GM23338 (cell line): ENCODE results near the gene SLC37A1. TPM values are rescaled to one million over a fixed set of nuclear protein-coding genes. Genes with fewer than 3 reads are reported as not detected.

Source experiments
- ATAC-seq: fragments of 200-7000 bp; cut with Tn5 transposase; 3 replicates; pipeline ENCODE4 v1.9.1; 2020
- DNase-seq: peaks from one replicate; pipeline ENCODE4 v3.0.0-alpha.2; 2015; ENCODE audit warnings: low spot score
- H2AFZ ChIP-seq: fragments of 200-600 bp; sonication (generic); 2 replicates; pipeline ENCODE4 v1.8.0; 2016; ENCODE audit warnings: antibody characterized with exemption, mild to moderate bottlenecking, moderate library complexity
- H3F3A ChIP-seq: fragments of 200-600 bp; sonication (generic); replicated peaks from 2 replicates; pipeline ENCODE4 v1.8.0; 2017; ENCODE audit warnings: antibody characterized with exemption, mixed run types, low read depth
- H3K27ac ChIP-seq: fragments of 200-600 bp; sonication (generic); 2 replicates; pipeline ENCODE4 v1.6.1; 2016; ENCODE audit warnings: low read depth
- H3K27me3 ChIP-seq: fragments of 200-600 bp; sonication (generic); 2 replicates; pipeline ENCODE4 v1.8.0; 2016; ENCODE audit warnings: mild to moderate bottlenecking, mixed run types, moderate library complexity; ENCODE audit not compliant: insufficient read depth
- H3K36me3 ChIP-seq: fragments of 200-600 bp; sonication (generic); 2 replicates; pipeline ENCODE4 v1.8.0; 2016; ENCODE audit warnings: mild to moderate bottlenecking; ENCODE audit not compliant: insufficient read depth
- H3K4me1 ChIP-seq: fragments of 200-600 bp; sonication (generic); 2 replicates; pipeline ENCODE4 v1.8.0; 2016; ENCODE audit warnings: mild to moderate bottlenecking, moderate library complexity; ENCODE audit not compliant: insufficient read depth
- H3K4me2 ChIP-seq: fragments of 200-600 bp; sonication (generic); 2 replicates; pipeline ENCODE4 v1.7.1; 2017; ENCODE audit warnings: mixed run types
- H3K4me3 ChIP-seq: fragments of 200-600 bp; sonication (generic); 2 replicates; pipeline ENCODE4 v1.6.1; 2016; ENCODE audit warnings: mixed run types
- H3K79me2 ChIP-seq: fragments of 200-600 bp; sonication (generic); replicated peaks from 2 replicates; pipeline ENCODE4 v1.8.0; 2017; ENCODE audit warnings: mild to moderate bottlenecking; ENCODE audit not compliant: insufficient read depth
- H3K9me2 ChIP-seq: fragments of 200-600 bp; sonication (generic); 2 replicates; pipeline ENCODE4 v1.8.0; 2017; ENCODE audit not compliant: insufficient read depth
- H4K20me1 ChIP-seq: fragments of 200-600 bp; sonication (generic); replicated peaks from 2 replicates; pipeline ENCODE4 v1.8.0; 2017; ENCODE audit warnings: mild to moderate bottlenecking; ENCODE audit not compliant: insufficient read depth
- H3K27ac Mint-ChIP-seq: 2 replicates; pipeline ENCODE4 v1.8.0; 2020; ENCODE audit warnings: inconsistent platforms, mild to moderate bottlenecking, moderate library complexity, mixed read lengths
- H3K27me3 Mint-ChIP-seq: 3 replicates; pipeline ENCODE4 v1.8.0; 2022; ENCODE audit warnings: low read depth, mild to moderate bottlenecking, moderate library complexity, mixed read lengths, inconsistent platforms; ENCODE audit not compliant: insufficient read depth, poor library complexity
- H3K36me3 Mint-ChIP-seq: 3 replicates; pipeline ENCODE4 v1.8.0; 2021; ENCODE audit warnings: low read depth, mild to moderate bottlenecking, inconsistent platforms, moderate library complexity, mixed read lengths
- H3K4me1 Mint-ChIP-seq: 3 replicates; pipeline ENCODE4 v1.8.0; 2020; ENCODE audit warnings: mild to moderate bottlenecking, inconsistent platforms, mixed read lengths
- H3K4me3 Mint-ChIP-seq: 3 replicates; pipeline ENCODE4 v1.8.0; 2021; ENCODE audit warnings: moderate library complexity, mild to moderate bottlenecking, inconsistent platforms, mixed read lengths
- H3K9me3 Mint-ChIP-seq: 3 replicates; pipeline ENCODE4 v1.8.0; 2020; ENCODE audit warnings: moderate library complexity, mild to moderate bottlenecking, inconsistent platforms, mixed read lengths
- CREB1 ChIP-seq: fragments of 250-450 bp; sonication (Bioruptor Pico); IDR thresholded peaks from 2 replicates; pipeline ENCODE4 v1.5.0; 2020; ENCODE audit warnings: low read depth, mild to moderate bottlenecking, moderate library complexity
- CTCF ChIP-seq, 2 experiments: fragments of 200-600 bp in 1 of 2; sonication (generic) in 1 of 2; conservative IDR thresholded peaks; 2 replicates each; pipeline versions ENCODE4 v1.5.1 to v1.6.1; 2016 to 2017; ENCODE audit warnings: antibody characterized with exemption in 2 of 2, low read depth in 2 of 2, mild to moderate bottlenecking in 2 of 2, moderate library complexity in 1 of 2
- EZH2phosphoT487 ChIP-seq: fragments of 200-600 bp; sonication (generic); IDR thresholded peaks from one replicate; pipeline ENCODE4 v1.8.1; 2018; ENCODE audit warnings: antibody characterized with exemption; ENCODE audit not compliant: unreplicated experiment
- NANOG ChIP-seq: IDR thresholded peaks from 2 replicates; pipeline ENCODE4 v1.6.1; 2016; ENCODE audit warnings: antibody characterized with exemption, borderline replicate concordance
- POLR2AphosphoS5 ChIP-seq: IDR thresholded peaks from 2 replicates; pipeline ENCODE4 v1.6.1; 2016; ENCODE audit warnings: antibody characterized with exemption, low read depth
- REST ChIP-seq: IDR thresholded peaks from one replicate; pipeline ENCODE4 v1.6.1; 2018; ENCODE audit warnings: antibody characterized with exemption; ENCODE audit not compliant: unreplicated experiment
- STAT1 ChIP-seq: IDR thresholded peaks from one replicate; pipeline ENCODE4 v1.6.1; 2016; ENCODE audit warnings: antibody characterized with exemption; ENCODE audit not compliant: unreplicated experiment
- ZNF114 ChIP-seq: fragments of 250-450 bp; sonication (Bioruptor Pico); IDR thresholded peaks from 2 replicates; pipeline ENCODE4 v1.5.0; 2020; ENCODE audit warnings: mild to moderate bottlenecking, moderate library complexity
- ZNF331 ChIP-seq: fragments of 250-450 bp; sonication (Bioruptor Pico); IDR thresholded peaks from 2 replicates; pipeline ENCODE4 v1.5.0; 2020; ENCODE audit warnings: low read depth, mild to moderate bottlenecking, moderate library complexity
- polyA plus RNA-seq: library from polyadenylated mRNA; unstranded; fragments of >200 nt; fragmentation: Nextera tagmentation; extraction: Ambion mirVana; gene quantifications from 2 replicates; pipeline ENCODE4 v1.2.1, GENCODE V29; 2016
- total RNA-seq: library from RNA; depleted of rRNA; stranded (reverse); fragments of >200 nt; shearing (Covaris generic); gene quantifications from 2 replicates; pipeline ENCODE4 v1.2.3, GENCODE V29; 2014
- TF ChIP-seq, protein P1 (sequence below): IDR thresholded peaks from 2 replicates; pipeline ENCODE4 v1.6.1; 2016; ENCODE audit warnings: antibody characterized with exemption

The SLC37A1 gene
- total and polyA plus RNA-seq, 2 experiments from 2014 or later: 14.0 to 30.3 TPM

DNA sequence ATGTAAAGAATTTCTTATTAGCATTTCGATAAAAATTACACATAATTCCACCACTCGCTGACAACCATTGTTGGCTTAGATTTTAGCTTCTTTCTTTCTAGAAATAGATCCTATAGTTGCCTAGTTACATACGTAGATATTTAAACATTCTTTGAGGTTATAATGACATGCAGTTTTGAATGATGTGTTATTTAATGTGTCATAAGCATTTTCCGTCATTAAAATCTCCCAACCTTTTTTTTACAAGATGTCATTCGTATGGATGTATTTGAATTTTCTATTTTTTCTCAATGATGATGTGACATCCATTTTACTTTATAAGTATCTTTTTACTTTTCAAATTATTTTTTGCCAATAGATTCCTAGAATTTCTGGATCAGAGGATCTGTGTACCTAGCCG lies 44.7 kb downstream of the SLC37A1 start (continued):
- TF ChIP-seq, protein P1, sequence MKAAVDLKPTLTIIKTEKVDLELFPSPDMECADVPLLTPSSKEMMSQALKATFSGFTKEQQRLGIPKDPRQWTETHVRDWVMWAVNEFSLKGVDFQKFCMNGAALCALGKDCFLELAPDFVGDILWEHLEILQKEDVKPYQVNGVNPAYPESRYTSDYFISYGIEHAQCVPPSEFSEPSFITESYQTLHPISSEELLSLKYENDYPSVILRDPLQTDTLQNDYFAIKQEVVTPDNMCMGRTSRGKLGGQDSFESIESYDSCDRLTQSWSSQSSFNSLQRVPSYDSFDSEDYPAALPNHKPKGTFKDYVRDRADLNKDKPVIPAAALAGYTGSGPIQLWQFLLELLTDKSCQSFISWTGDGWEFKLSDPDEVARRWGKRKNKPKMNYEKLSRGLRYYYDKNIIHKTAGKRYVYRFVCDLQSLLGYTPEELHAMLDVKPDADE: no peak
- TF ChIP-seq REST: no peak
- no peak for TF ChIP-seq ZNF114 (CRISPR knock-in tag)
- TF ChIP-seq CREB1 (CRISPR knock-in tag): no peak
- TF ChIP-seq ZNF331 (CRISPR knock-in tag): no peak
- TF ChIP-seq NANOG: no peak
- no peak for TF ChIP-seq POLR2AphosphoS5
- TF ChIP-seq CTCF (conservative IDR thresholded peaks at IDR 0.05; ENCODE audit: low read depth in 2 of 2): no peak

- H3K36me3 ChIP-seq: no peaks in the 10 kb centered on the region
- H3K36me3 Mint-ChIP-seq: peaks cover 62% of the 10 kb centered on the region
- H3K4me2 ChIP-seq: no peak overlapping the region
- no peak overlapping the region for H3K27ac Mint-ChIP-seq
- no peak overlapping the region for H2AFZ ChIP-seq
- DNase-seq: no peak
- ATAC-seq: no peak
- H3K9me3 Mint-ChIP-seq: no peaks in the 10 kb centered on the region
- peaks cover 11% of the 10 kb centered on the region for H3K27me3 Mint-ChIP-seq
- no peaks in the 10 kb centered on the region for H3K27me3 ChIP-seq
- H4K20me1 ChIP-seq: no peaks in the 10 kb centered on the region
- no peaks in the 10 kb centered on the region for H3F3A ChIP-seq
- H3K9me2 ChIP-seq: no peaks in the 10 kb centered on the region
- H3K4me3 ChIP-seq: no peak overlapping the region
- H3K4me1 ChIP-seq: peaks cover 6% of the 10 kb centered on the region; the same call in 1 of the 2 replicates
- H3K27ac ChIP-seq: no peak overlapping the region
- H3K4me1 Mint-ChIP-seq: peaks cover 6% of the 10 kb centered on the region; the same call in 2 of the 3 replicates
- no peaks in the 10 kb centered on the region for H3K79me2 ChIP-seq
- no peak overlapping the region for H3K4me3 Mint-ChIP-seq
- no peak for TF ChIP-seq ZNF331 (CRISPR knock-in tag)
- TF ChIP-seq EZH2phosphoT487: no peak
- TF ChIP-seq CREB1 (CRISPR knock-in tag): no peak
- no peak for TF ChIP-seq POLR2AphosphoS5
- TF ChIP-seq REST: no peak
- no peak for TF ChIP-seq NANOG
- no peak for TF ChIP-seq CTCF (conservative IDR thresholded peaks at IDR 0.05; ENCODE audit: low read depth in 2 of 2)
- TF ChIP-seq STAT1: no peak
Measured at GRCh38 chr21:42558846-42559245, 45.2 kb downstream of the SLC37A1 start.
